Fibroblast of pulmonary artery (primary cell): ENCODE data around the gene CD47.

Source experiments
- DNase-seq: peaks from one replicate; pipeline ENCODE4 v3.0.0-alpha.2; 2010; ENCODE audit warnings: low read depth
- H3K4me3 ChIP-seq: replicated peaks from 2 replicates; pipeline ENCODE4 v1.5.1; 2011; ENCODE audit warnings: low read depth, mild to moderate bottlenecking, control low read depth, low read length, moderate library complexity
- TF ChIP-seq, protein P1 (sequence below): IDR thresholded peaks from 2 replicates; pipeline ENCODE4 v1.5.1; 2011; ENCODE audit warnings: mild to moderate bottlenecking, control low read depth, low read length, inconsistent platforms; ENCODE audit errors: missing control alignments

The CD47 gene

DNA sequence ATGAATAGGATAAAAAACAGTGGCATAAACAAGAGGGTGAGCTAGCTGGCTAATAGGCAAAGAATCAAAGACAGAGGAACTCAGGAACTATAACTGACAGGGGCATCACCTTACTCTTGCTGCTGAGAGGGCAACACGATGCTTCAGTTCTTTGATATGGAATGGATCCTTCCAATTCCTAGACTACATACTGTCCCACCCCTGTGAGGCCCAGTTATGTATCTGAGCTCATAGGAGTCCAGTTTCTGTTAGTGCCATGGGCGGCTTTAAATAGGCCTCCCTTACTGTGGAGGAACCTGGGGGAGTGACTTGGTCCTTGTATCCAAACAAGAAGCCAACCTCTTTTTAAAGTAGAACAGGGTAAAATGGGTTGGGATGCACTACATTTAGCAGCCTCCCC is 37.3 kb downstream of the CD47 start:
- H3K4me3 ChIP-seq, result no peak overlapping the region
- TF ChIP-seq, protein P1, sequence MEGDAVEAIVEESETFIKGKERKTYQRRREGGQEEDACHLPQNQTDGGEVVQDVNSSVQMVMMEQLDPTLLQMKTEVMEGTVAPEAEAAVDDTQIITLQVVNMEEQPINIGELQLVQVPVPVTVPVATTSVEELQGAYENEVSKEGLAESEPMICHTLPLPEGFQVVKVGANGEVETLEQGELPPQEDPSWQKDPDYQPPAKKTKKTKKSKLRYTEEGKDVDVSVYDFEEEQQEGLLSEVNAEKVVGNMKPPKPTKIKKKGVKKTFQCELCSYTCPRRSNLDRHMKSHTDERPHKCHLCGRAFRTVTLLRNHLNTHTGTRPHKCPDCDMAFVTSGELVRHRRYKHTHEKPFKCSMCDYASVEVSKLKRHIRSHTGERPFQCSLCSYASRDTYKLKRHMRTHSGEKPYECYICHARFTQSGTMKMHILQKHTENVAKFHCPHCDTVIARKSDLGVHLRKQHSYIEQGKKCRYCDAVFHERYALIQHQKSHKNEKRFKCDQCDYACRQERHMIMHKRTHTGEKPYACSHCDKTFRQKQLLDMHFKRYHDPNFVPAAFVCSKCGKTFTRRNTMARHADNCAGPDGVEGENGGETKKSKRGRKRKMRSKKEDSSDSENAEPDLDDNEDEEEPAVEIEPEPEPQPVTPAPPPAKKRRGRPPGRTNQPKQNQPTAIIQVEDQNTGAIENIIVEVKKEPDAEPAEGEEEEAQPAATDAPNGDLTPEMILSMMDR, result no peak
- no peak for DNase-seq

DNA sequence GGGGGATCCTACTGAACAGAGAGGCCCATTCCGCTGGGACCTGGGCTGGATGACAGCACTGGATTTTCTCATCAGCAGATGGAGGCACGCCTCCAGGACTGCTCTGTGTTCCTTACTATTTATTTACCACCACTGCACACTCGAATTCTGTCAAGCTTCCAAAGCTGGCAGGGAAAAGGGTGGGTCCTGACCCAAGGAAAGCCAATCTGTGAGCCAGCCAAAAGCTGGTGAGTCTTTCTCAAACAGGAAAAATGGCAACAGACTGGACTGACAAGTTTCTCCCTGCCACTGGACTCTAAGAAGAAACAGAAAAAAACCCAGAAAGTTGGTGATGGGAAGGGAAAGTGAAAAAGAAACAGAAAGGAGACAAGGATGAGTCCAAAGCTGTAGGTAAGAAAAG is 37.8 kb downstream of the CD47 start:
- no peak for DNase-seq
- TF ChIP-seq, protein P1, result no peak
- no peak overlapping the region for H3K4me3 ChIP-seq

DNA sequence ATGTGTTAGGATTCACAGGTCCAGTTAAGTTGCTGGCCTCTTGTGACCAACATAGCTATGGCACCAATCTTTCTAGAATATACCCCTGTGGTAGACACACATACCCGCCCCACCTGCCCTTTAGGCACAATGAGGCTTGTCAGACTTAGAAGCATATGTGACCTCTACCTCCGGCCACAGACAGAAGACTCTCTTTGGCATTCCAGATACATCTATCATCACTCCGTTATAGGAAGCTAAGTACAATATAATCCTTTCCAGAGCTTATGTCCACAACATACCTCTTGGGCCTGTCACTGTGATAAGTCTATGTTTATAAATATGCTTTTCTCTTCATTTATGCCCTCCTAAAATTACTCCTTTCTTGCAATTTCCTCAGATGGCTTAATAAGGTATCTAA is 39.8 kb downstream of the CD47 start:
- TF ChIP-seq, protein P1, result no peak
- DNase-seq, result no peak

DNA sequence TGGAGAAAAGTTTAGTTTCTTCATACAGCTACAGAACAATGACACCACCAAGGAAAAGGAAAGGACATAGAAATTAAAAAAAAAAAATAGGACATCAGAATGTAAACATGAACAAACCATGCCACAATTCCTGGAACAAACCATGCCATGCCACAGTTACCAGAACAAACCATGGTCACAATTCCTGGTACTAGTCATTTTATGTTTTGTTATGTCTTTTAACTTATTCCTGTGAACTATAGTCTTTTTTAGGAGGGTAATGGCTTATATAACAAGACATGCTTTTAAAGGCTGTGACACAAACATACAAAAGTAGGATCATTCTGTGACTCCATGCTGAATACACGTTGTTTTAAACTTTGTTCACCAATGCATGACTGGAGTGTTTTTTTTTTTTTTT is 42.8 kb downstream of the CD47 start:
- TF ChIP-seq, protein P1, result no peak
- DNase-seq, result no peak

More for the DNA sequence above, 39.8 kb downstream of the CD47 start:
- no peak overlapping the region for H3K4me3 ChIP-seq

DNA sequence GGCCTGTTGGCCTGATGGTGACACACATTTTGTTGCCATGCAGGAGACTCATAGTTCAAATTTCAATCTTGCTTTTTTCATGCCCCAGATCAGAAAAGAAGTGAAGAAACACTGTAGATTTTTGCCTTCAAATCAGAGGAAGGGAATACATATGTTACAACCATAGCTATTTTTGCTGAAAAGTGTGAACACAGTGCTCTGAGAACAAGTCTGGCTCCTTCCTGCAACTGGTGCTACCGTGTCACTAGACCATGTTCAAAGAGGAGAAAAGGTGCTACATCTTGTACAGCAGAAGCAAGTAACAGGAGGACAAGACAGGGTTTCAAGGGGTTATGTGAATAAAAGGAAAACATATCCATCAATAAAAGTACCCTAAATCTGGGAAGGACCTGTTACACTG is 44.6 kb downstream of the CD47 start:
- TF ChIP-seq, protein P1, result no peak
- H3K4me3 ChIP-seq, result no peak overlapping the region
- no peak for DNase-seq

More for the DNA sequence above, 42.8 kb downstream of the CD47 start:
- no peak overlapping the region for H3K4me3 ChIP-seq

DNA sequence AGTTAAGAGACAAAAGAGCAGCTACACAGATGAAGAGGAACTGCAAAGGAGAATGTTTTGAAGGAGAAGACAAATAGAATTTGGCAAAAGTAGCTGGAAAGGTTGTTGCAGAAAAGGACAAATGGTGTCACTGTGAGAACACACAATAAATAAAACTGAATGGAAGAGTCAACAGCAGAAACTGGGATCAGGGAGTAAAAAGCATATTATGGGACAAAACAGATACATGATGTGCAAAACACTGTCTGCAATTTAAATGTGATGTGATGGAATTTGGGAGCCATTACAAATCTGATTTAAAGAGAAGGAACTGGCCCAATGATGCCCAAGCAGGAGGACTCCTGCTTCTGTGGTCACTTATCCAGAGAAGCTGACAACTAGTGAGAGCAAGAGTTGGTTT is 46.1 kb downstream of the CD47 start:
- TF ChIP-seq, protein P1, result no peak
- H3K4me3 ChIP-seq, result no peak overlapping the region
- no peak for DNase-seq

DNA sequence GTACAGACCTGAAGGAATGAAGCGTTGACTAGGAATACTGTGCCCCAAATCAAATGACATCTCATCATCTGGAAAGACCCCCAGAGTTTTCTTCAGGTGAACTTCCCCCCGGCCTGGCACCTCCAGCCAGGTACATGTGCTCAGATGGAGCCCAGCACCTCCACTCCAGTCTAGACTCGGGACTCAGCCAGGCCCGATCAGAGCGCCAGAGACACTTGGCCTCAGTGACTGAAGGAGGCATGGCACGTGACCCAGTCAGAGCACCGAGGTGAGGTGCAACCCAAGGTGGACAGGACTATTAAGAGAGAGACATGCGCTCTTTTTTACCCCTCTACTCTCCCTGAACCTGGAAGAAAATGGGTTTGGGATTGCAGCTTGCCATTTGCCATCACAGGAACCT is 48.5 kb downstream of the CD47 start:
- TF ChIP-seq, protein P1, result no peak
- DNase-seq, result no peak
- no peak overlapping the region for H3K4me3 ChIP-seq
